Heart left ventricle (tissue), 13 donors: ENCODE data around the gene SPDYE17.
"Not testable (repeated sequence)": the region's sequence is repeated elsewhere in the genome, so short reads cannot be mapped to it uniquely, and the experiment has no call there.

Source experiments
- POLR2A ChIP-seq, 2 donors: fragments of 450-650 bp; IDR thresholded peaks; one replicate each; pipeline ENCODE4 v1.6.1; 2017; ENCODE audit warnings: antibody characterized with exemption in 2 of 2, mild to moderate bottlenecking in 2 of 2, moderate library complexity in 2 of 2
- TF ChIP-seq, protein P1 (sequence below), 12 donors: fragments of 200-600 bp; sonication (generic) in 4 of 12; IDR thresholded peaks; one replicate each; pipeline versions ENCODE4 v1.5.0 to v1.8.0; 2018 to 2022; ENCODE audit warnings: antibody characterized with exemption in 12 of 12, mild to moderate bottlenecking in 5 of 12
- donor health status: ischemic (EF 13 %, LVEDD 7.1; RV severe dilation, severe dysfunction).
- donor health status: DM: no; HTN: yes; CAD: no.
- donor health status: DM: no; HTN: no; CAD: no.
- donor health status: ischemic (EF 25% LVEDD 6.9; RV normal size, moderate dysfunction).
- donor health status: ischemic (EF 25% LVEDD 5.7; RV mildly dilated, moderate dysfunction).
- donor health status: ischemic (EF 35%, LVEDD 5.7; RV mildly dilated, moderate dysfunction).
- donor health status: nonischemic (EF 11% LVEDD 7.7; RV severe dilation, severe dysfunction).
- donor health status: DM: yes; HTN: yes; CAD: no.
- donor health status: PGD.
- donor health status: ischemic (EF 29% LVEDD 5.4; RV normal size, mild dysfunction).
- donor health status: nonischemic (EF 23%, LVEDD 6.1; RV moderate dilation, normal function).

DNA sequence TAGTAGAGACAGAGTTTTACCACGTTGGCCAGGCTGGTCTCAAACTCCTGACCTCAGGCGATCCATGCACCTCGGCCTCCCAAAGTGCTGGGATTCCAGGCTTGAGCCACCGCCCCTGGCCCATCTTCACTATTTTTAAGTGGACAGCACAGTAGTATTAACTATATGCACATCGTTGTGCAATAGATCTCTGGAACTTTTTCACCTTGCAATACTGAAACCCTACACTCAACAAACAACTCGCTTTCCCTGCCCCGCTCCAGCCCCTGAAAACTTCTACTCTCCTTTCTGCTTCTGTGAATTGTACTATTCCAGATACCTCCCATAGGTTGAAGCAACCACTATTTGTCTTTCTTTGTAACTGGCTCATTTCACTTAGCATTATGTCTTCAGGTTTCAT is 33.7 kb upstream of the SPDYE17 start:
- TF ChIP-seq, protein P1, sequence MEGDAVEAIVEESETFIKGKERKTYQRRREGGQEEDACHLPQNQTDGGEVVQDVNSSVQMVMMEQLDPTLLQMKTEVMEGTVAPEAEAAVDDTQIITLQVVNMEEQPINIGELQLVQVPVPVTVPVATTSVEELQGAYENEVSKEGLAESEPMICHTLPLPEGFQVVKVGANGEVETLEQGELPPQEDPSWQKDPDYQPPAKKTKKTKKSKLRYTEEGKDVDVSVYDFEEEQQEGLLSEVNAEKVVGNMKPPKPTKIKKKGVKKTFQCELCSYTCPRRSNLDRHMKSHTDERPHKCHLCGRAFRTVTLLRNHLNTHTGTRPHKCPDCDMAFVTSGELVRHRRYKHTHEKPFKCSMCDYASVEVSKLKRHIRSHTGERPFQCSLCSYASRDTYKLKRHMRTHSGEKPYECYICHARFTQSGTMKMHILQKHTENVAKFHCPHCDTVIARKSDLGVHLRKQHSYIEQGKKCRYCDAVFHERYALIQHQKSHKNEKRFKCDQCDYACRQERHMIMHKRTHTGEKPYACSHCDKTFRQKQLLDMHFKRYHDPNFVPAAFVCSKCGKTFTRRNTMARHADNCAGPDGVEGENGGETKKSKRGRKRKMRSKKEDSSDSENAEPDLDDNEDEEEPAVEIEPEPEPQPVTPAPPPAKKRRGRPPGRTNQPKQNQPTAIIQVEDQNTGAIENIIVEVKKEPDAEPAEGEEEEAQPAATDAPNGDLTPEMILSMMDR (IDR thresholded peaks at IDR 0.05) = not testable (repeated sequence)
- TF ChIP-seq POLR2A (IDR thresholded peaks at IDR 0.05) = not testable (repeated sequence)
